Measurements from ENCODE around the gene USF2.

USF2 gene

GRCh38 chr19:35246466-35247092, 22.2 kb upstream of the USF2 start:
- DNase-seq, result no peak

GRCh38 chr19:35247526-35248309, 21.0 kb upstream of the USF2 start:
- DNase-seq, result no peak

GRCh38 chr19:35248310-35249145, 20.2 kb upstream of the USF2 start, which contains the start of gene LSR:
Gene LSR (plus strand): TSS chr19:35249002. CDS start chr19:35249023, 21 bp downstream.
- DNase-seq, result no peak

- DNase-seq, result no peak
Measured at GRCh38 chr19:35249146-35249847, 19.5 kb upstream of the USF2 start.

- no peak for DNase-seq
Measured at GRCh38 chr19:35249848-35250711, 18.7 kb upstream of the USF2 start.

- DNase-seq, result no peak
Measured at GRCh38 chr19:35251456-35251855, 17.3 kb upstream of the USF2 start.

GRCh38 chr19:35253316-35254286, 15.2 kb upstream of the USF2 start:
- no peak for DNase-seq

- no peak for DNase-seq
Measured at GRCh38 chr19:35254341-35255297, 14.1 kb upstream of the USF2 start.

GRCh38 chr19:35256566-35256965, 12.2 kb upstream of the USF2 start:
- DNase-seq, result no peak

GRCh38 chr19:35257113-35257461, 11.7 kb upstream of the USF2 start:
- no peak for DNase-seq

- DNase-seq, result no peak
Measured at GRCh38 chr19:35260694-35261304, 8.0 kb upstream of the USF2 start.

- DNase-seq, result no peak
Measured at GRCh38 chr19:35261356-35262100, 7.2 kb upstream of the USF2 start.

- no peak for DNase-seq
Measured at GRCh38 chr19:35262101-35262761, 6.5 kb upstream of the USF2 start.

GRCh38 chr19:35264268-35265125, 4.3 kb upstream of the USF2 start:
- no peak for DNase-seq

GRCh38 chr19:35265126-35265899, 3.4 kb upstream of the USF2 start:
- no peak for DNase-seq
